ENCODE results near the gene TSPAN14.

TSPAN14 gene

DNA sequence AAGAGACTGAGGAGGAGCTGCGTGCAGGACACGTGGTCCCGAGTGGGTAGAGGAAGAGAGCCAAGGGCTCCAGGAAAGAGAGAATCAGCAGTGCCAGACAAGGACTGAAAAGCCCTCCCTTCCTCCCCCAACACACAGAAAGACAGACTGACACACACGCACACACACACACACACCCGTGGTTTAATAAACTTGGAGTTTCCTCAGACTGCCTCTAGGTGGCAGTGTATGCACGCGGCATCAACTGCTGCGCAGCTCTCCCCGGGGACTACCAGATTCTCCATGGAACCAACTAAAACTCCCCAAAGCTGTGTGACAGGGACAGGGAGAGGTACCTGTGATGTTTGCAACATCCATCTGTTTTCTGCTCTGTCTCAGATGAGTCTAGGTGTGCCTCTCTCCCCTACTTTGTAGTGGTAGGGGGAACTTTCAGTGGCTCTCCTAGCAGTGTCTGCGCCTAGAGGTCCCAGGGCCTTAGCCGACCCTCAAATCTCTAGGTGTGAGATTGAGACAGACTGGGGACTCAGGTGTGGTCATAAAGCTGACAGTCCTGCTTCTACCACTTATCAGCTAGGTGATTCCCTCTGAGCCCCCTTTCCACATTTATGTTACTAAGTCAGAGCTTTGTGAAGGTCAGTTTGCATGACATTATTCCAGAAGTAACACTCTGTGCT, 9.3 kb upstream of the TSPAN14 start:
- TF ChIP-seq, protein P1, sequence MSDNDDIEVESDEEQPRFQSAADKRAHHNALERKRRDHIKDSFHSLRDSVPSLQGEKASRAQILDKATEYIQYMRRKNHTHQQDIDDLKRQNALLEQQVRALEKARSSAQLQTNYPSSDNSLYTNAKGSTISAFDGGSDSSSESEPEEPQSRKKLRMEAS (IDR thresholded peaks at IDR 0.05; ENCODE audit: low read depth, low read length), result peak; percentile 75
- TF ChIP-seq, protein P2, sequence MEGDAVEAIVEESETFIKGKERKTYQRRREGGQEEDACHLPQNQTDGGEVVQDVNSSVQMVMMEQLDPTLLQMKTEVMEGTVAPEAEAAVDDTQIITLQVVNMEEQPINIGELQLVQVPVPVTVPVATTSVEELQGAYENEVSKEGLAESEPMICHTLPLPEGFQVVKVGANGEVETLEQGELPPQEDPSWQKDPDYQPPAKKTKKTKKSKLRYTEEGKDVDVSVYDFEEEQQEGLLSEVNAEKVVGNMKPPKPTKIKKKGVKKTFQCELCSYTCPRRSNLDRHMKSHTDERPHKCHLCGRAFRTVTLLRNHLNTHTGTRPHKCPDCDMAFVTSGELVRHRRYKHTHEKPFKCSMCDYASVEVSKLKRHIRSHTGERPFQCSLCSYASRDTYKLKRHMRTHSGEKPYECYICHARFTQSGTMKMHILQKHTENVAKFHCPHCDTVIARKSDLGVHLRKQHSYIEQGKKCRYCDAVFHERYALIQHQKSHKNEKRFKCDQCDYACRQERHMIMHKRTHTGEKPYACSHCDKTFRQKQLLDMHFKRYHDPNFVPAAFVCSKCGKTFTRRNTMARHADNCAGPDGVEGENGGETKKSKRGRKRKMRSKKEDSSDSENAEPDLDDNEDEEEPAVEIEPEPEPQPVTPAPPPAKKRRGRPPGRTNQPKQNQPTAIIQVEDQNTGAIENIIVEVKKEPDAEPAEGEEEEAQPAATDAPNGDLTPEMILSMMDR (IDR thresholded peaks at IDR 0.05; ENCODE audit: low read depth, low read length), result peak; percentile 85
- TF ChIP-seq MYC (IDR thresholded peaks at IDR 0.05; ENCODE audit: low read depth, low read length), result peak; percentile 35; the same call in 1 of the 2 replicates
- no peak for TF ChIP-seq POLR2A (IDR thresholded peaks at IDR 0.05; ENCODE audit: extremely low read depth, insufficient read length)
- H3K4me3 ChIP-seq (ENCODE audit: low read depth, low read length), result no peak overlapping the region
- peak; percentile 82 for DNase-seq (ENCODE audit: low read depth)

DNA sequence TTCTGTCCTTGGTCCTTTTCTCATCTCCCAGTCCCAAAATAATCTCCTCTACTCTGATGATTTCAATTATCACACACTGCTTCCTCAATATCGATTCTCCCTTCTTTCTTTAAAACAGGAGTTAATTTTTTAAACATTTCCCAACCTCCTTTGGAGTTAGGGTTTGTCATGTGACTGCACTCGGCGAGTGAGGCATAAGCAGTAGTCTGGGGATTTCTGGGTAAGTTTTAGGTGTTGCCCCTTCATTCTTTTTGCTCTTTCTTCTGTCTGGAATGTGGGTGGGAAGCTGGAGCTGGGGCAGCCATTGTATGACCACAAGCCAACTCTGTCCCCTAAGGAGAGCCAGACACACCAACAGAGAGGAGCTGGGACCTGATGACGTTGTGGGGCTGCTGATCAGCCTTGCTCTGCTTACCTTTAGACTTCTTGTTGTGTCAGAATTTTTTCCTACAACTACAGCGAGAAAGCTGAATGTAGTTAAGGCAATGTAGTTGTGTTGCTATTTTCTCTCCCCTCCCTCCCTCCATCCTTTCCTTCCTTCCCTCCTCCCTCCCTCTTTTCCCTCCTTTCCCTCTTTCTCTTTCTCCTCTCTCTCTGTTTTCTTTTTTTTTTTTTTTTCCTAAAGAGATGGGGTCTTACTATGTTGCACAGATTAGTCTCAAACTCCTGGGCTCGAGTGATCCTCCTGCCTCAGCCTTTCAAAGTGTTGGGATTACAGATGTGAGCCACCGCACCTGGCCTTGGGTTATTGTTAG, 6.5 kb upstream of the TSPAN14 start:
- TF ChIP-seq MYC (IDR thresholded peaks at IDR 0.05; ENCODE audit: low read depth, low read length) (no peak), POLR2A (IDR thresholded peaks at IDR 0.05; ENCODE audit: extremely low read depth, insufficient read length) (no peak)
- TF ChIP-seq, protein P2 (IDR thresholded peaks at IDR 0.05; ENCODE audit: low read depth, low read length), result no peak
- TF ChIP-seq, protein P1 (IDR thresholded peaks at IDR 0.05; ENCODE audit: low read depth, low read length), result no peak
- no peak for DNase-seq (ENCODE audit: low read depth)
- H3K4me3 ChIP-seq (ENCODE audit: low read depth, low read length), result no peak overlapping the region

DNA sequence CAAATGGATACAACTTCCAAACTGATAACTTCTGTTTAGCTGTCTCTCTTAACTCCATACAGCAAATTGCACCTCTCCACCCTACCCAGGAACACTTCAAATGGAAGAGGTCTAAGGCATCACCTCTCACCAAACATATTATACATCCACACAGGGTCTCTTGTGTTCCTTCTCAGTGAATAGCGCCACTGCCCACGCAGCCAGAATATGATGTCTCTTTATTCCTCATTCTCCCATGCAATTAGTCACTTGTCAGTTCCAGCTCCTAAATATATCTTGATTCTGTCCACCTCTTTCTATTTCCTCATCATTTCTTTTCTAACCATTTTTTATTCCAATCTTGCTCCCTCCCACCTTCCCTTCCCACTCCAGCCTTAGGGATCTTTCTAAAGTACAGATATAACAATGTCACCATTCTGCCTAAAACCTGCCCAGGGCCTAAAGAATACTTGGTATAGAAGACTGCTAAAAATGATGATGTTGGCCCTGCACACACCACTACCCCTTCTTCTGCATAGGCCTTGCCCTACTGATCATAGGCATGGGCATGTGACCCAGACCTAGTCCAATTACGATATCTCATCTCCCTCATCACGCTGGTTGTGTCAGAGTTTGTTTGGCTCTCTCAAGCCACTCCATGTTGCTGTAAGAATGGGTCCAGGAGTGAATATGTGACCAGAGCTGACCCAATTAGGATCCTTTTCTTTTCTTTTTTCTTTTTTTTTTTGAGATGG, 5.7 kb upstream of the TSPAN14 start:
- DNase-seq (ENCODE audit: low read depth), result no peak
- H3K4me3 ChIP-seq (ENCODE audit: low read depth, low read length), result no peak overlapping the region
- TF ChIP-seq POLR2A (IDR thresholded peaks at IDR 0.05; ENCODE audit: extremely low read depth, insufficient read length), result no peak
- TF ChIP-seq, protein P1 (IDR thresholded peaks at IDR 0.05; ENCODE audit: low read depth, low read length), result no peak
- TF ChIP-seq MYC (IDR thresholded peaks at IDR 0.05; ENCODE audit: low read depth, low read length), result no peak

DNA sequence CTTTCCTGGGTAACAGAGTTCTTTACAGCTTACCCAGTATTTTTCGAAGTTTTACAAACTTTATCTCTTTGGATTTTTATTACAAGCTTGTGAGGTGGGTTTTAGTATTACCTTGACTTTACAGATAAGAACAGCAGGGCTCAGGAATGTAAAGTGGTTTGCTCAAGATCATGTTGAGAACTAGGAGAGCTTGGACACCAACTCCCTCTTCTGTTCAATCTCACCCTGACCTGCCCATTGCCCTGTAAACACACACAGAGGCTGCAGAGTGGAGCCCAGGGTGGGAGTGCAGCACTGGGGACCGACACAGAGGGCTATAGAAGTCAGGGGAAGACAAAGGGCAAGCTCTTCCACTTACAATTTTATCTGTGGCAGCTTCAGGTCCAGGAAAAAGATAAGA, 4.6 kb upstream of the TSPAN14 start:
- no peak for TF ChIP-seq MYC (IDR thresholded peaks at IDR 0.05; ENCODE audit: low read depth, low read length)
- DNase-seq (ENCODE audit: low read depth), result no peak

GRCh38 chr10:80451132-80451531, 3.0 kb upstream of the TSPAN14 start:
- TF ChIP-seq, protein P1 (IDR thresholded peaks at IDR 0.05; ENCODE audit: low read depth, low read length), result no peak
- TF ChIP-seq POLR2A (IDR thresholded peaks at IDR 0.05; ENCODE audit: extremely low read depth, insufficient read length), result no peak
- TF ChIP-seq, protein P2 (IDR thresholded peaks at IDR 0.05; ENCODE audit: low read depth, low read length), result no peak
- no peak for TF ChIP-seq MYC (IDR thresholded peaks at IDR 0.05; ENCODE audit: low read depth, low read length)
- DNase-seq (ENCODE audit: low read depth), result no peak
- no peak overlapping the region for H3K4me3 ChIP-seq (ENCODE audit: low read depth, low read length)

More for the DNA sequence above, 4.6 kb upstream of the TSPAN14 start:
- H3K4me3 ChIP-seq (ENCODE audit: low read depth, low read length), result no peak overlapping the region

GRCh38 chr10:80452069-80452468, 2.0 kb upstream of the TSPAN14 start:
- H3K4me3 ChIP-seq (ENCODE audit: low read depth, low read length), result no peak overlapping the region
- TF ChIP-seq, protein P1 (IDR thresholded peaks at IDR 0.05; ENCODE audit: low read depth, low read length), result no peak
- TF ChIP-seq POLR2A (IDR thresholded peaks at IDR 0.05; ENCODE audit: extremely low read depth, insufficient read length), result no peak
- no peak for TF ChIP-seq MYC (IDR thresholded peaks at IDR 0.05; ENCODE audit: low read depth, low read length)
- TF ChIP-seq, protein P2 (IDR thresholded peaks at IDR 0.05; ENCODE audit: low read depth, low read length), result no peak
- no peak for DNase-seq (ENCODE audit: low read depth)

Measured in NB4 (cell line).